ENCODE data around the gene CD2BP2. TPM values are rescaled to one million over a fixed set of nuclear protein-coding genes. Genes with fewer than 3 reads are reported as not detected.
A peak's percentile ranks its signal among the peaks of the same experiment; 100 is the strongest.

CD2BP2 gene
- total and polyA plus RNA-seq, 2 of the 8 experiments (the other 6 are each of a cell fraction or from before 2014, with no cell fraction given), result 22.4 to 55.3 TPM

DNA sequence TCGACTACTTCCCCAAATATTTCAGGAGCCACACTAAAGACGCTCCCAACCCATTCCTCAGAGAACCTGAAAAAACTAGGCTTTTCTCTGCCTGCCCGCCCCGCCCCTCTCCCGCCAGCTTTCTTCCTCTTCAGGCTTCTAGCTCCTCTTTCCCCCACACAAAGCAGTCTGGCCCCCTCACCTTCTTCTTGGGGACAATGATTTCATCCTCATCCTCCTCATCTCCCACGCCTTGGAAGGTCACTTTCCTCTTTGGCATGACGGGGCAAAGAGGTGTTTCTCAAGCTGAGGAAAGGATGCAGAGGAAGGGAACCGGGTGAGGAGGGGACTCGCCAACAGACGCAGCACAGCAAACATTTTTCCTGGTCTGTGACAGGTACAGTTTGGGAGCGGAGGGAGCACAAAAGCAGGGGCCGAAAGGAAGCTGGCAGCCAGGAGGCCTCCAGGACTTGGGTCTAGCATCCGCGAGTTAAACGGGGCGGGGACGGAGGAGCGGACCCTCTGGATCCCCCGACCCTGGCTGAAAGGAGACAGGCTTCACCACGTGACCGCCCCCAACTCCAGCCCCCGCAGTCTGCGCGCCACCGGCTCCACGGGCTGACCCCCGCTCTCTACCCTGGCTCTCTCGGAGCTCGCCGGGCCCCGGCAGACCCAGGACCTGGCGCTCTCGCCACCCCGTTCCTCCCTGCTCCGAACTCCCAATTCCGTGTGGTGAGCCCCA, 525 bp downstream of the CD2BP2 start:
- ChIA-PET CTCF (ENCODE audit: partially characterized antibody) (interaction anchor here (0.5 to 3.5 kb wide), 7 partner anchors 10 to 160 kb away, joined by 3 to 20 read pairs (median 4); partner anchors contain the start of gene TBC1D10B), POLR2A (ENCODE audit: partially characterized antibody) (interaction anchor here (0.6 to 7.9 kb wide), 24 partner anchors 8 to 578 kb away, joined by 3 to 79 read pairs (median 6); partner anchors contain the start of genes ALDOA, TBC1D10B, ZNF48 and ZNF747)
- no peak overlapping the region for H2BK120ac ChIP-seq (replicated peaks; ENCODE audit: low read depth, low read length)
- H3K4me1 ChIP-seq (replicated peaks in 1 of 4; ENCODE audit: control insufficient read depth in 3 of 4, insufficient read depth in 4 of 4, low read length in 3 of 4), result peaks cover 0 to 12% (median 6%) of the 10 kb centered on the region in 4 experiments; a peak in 5 of 7 replicates
- no peak overlapping the region for H3K14ac ChIP-seq (ENCODE audit: insufficient read length)
- peak overlapping the region; percentile 51 to 93 (median 81) for H3K4me3 ChIP-seq (ENCODE audit: extremely low read depth in 1 of 4, insufficient read depth in 2 of 4, low read depth in 3 of 4, low read length in 4 of 4)
- H2AFZ ChIP-seq (ENCODE audit: low read length), result no peak overlapping the region
- FAIRE-seq (no peak), DNase-seq (ENCODE audit: low read depth in 1 of 2, low spot score in 2 of 2) (no peak)
- no peak overlapping the region; the same call in 1 of the 2 replicates for H2BK12ac ChIP-seq (ENCODE audit: low read depth, low read length)
- no peaks in the 10 kb centered on the region for H3K9me3 ChIP-seq (ENCODE audit: insufficient read depth in 2 of 2, low read depth in 1 of 2, low read length in 1 of 2)
- H2AK5ac ChIP-seq (ENCODE audit: low read depth, low read length), result no peak overlapping the region
- H3K36me3 ChIP-seq (ENCODE audit: control insufficient read depth in 2 of 4, insufficient read depth in 4 of 4, low read length in 3 of 4), result peaks cover 14 to 37% (median 31%) of the 10 kb centered on the region in 4 experiments
- 0 out of 2 replicates have a peak overlapping the region, but pooled peaks have one; percentile 88 for H3K18ac ChIP-seq (ENCODE audit: extremely low read depth, low read length)
- no peak overlapping the region for H2BK15ac ChIP-seq (ENCODE audit: low read length)
- H3K9ac ChIP-seq (replicated peaks in 1 of 4; ENCODE audit: extremely low read depth in 1 of 4, low read depth in 3 of 4, low read length in 3 of 4), result peak overlapping the region; percentile 77 to 96 (median 90)
- H3K23ac ChIP-seq (ENCODE audit: insufficient read length), result no peak overlapping the region
- peak overlapping the region; percentile 82 for H3K27ac ChIP-seq (ENCODE audit: low read depth, low read length)
- peaks cover 3 to 9% of the 10 kb centered on the region in 2 experiments for H4K20me1 ChIP-seq (replicated peaks in 1 of 2; ENCODE audit: control insufficient read depth in 1 of 2, insufficient read depth in 2 of 2, low read length in 2 of 2)
- H3K56ac ChIP-seq (replicated peaks; ENCODE audit: insufficient read length, low read depth, low read length), result peak overlapping the region; percentile 66
- H4K91ac ChIP-seq (replicated peaks; ENCODE audit: insufficient read length, low read length), result peak overlapping the region; percentile 42
- H2BK5ac ChIP-seq (ENCODE audit: low read depth, low read length), result peak overlapping the region; percentile 96
- no peak overlapping the region for H3K4ac ChIP-seq (replicated peaks; ENCODE audit: insufficient read length, low read depth, low read length)
- TF ChIP-seq, protein P1, sequence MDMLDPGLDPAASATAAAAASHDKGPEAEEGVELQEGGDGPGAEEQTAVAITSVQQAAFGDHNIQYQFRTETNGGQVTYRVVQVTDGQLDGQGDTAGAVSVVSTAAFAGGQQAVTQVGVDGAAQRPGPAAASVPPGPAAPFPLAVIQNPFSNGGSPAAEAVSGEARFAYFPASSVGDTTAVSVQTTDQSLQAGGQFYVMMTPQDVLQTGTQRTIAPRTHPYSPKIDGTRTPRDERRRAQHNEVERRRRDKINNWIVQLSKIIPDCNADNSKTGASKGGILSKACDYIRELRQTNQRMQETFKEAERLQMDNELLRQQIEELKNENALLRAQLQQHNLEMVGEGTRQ (IDR thresholded peaks at IDR 0.05; ENCODE audit: low read length), result peak; percentile 65
- TF ChIP-seq GABPA (IDR thresholded peaks at IDR 0.05; ENCODE audit: borderline replicate concordance, insufficient read depth, low read length) (no peak), CHD2 (IDR thresholded peaks at IDR 0.05; ENCODE audit: low read length) (no peak), SAP30 (IDR thresholded peaks at IDR 0.05; ENCODE audit: insufficient read depth, insufficient replicate concordance, low read length) (peak; percentile 64), KDM5A (IDR thresholded peaks at IDR 0.05; ENCODE audit: low read length) (peak; percentile 45; the same call in 1 of the 2 replicates)
- H3K79me1 ChIP-seq (ENCODE audit: low read depth, low read length), result no peaks in the 10 kb centered on the region; the same call in 1 of the 2 replicates
- H4K5ac ChIP-seq (ENCODE audit: insufficient read length, low read depth, low read length), result peak overlapping the region; percentile 88
- H4K8ac ChIP-seq (ENCODE audit: extremely low read depth, insufficient read depth, low read length), result peak overlapping the region; percentile 93; the same call in 1 of the 2 replicates
- H3K23me2 ChIP-seq (ENCODE audit: low read depth, low read length), result peaks cover 11% of the 10 kb centered on the region
- peak overlapping the region; percentile 61 to 88 for H3K4me2 ChIP-seq (ENCODE audit: insufficient read depth in 1 of 2, low read depth in 2 of 2, low read length in 2 of 2)
- H3K79me2 ChIP-seq (ENCODE audit: control insufficient read depth in 1 of 2, insufficient read depth in 2 of 2, low read length in 2 of 2), result peaks cover 0 to 14% of the 10 kb centered on the region in 2 experiments; a peak in 2 of 4 replicates
- no peak overlapping the region for H2BK20ac ChIP-seq (ENCODE audit: low read length)
- WGBS, 2 experiments (ENCODE audit: extremely low coverage in 1 of 2, insufficient coverage in 1 of 2, insufficient read length in 1 of 2, insufficient replicate concordance in 2 of 2, low coverage in 1 of 2, low lambda C conversion rate in 2 of 2, missing lambda C conversion rate in 1 of 2), result 6% methylated on average over 25 of the region's 36 CpGs; no CpG with 5 or more reads in 1 of the 2 experiments
- H3K27me3 ChIP-seq (replicated peaks in 1 of 4; ENCODE audit: control insufficient read depth in 3 of 4, extremely low read depth in 1 of 4, insufficient read depth in 3 of 4, low read length in 3 of 4), result no peaks in the 10 kb centered on the region

All from H1 (cell line).